Skeletal muscle tissue (tissue), 4 donors: ENCODE results near the gene NPHS1. TPM values are rescaled to one million over a fixed set of nuclear protein-coding genes. Genes with fewer than 3 reads are reported as not detected.
"Not testable (repeated sequence)": the region's sequence is repeated elsewhere in the genome, so short reads cannot be mapped to it uniquely, and the experiment has no call there.

Experiments used
- H3K27ac ChIP-seq: one replicate; pipeline ENCODE4 v1.7.0; 2013; ENCODE audit warnings: mild to moderate bottlenecking, low read depth, low read length, inconsistent platforms
- H3K27me3 ChIP-seq, 3 donors: one replicate each; pipeline ENCODE4 v1.7.0; 2013; ENCODE audit warnings: low read length in 3 of 3; ENCODE audit not compliant: control insufficient read depth in 3 of 3, insufficient read depth in 3 of 3
- H3K36me3 ChIP-seq, 3 donors: one replicate each; pipeline ENCODE4 v1.7.0; 2013; ENCODE audit warnings: low read length in 3 of 3; ENCODE audit not compliant: control insufficient read depth in 3 of 3, insufficient read depth in 3 of 3
- H3K4me1 ChIP-seq, 3 donors: one replicate each; pipeline ENCODE4 v1.7.0; 2013; ENCODE audit warnings: low read length in 3 of 3, mild to moderate bottlenecking in 3 of 3; ENCODE audit not compliant: control insufficient read depth in 3 of 3, insufficient read depth in 3 of 3
- H3K4me3 ChIP-seq, 3 donors: one replicate each; pipeline ENCODE4 v1.7.0; 2013; ENCODE audit warnings: low read length in 3 of 3
- H3K9ac ChIP-seq, 3 donors: one replicate each; pipeline ENCODE4 v1.7.0; 2013; ENCODE audit warnings: low read length in 3 of 3, mild to moderate bottlenecking in 3 of 3, moderate library complexity in 2 of 3, low read depth in 1 of 3
- H3K9me3 ChIP-seq, 3 donors: one replicate each; pipeline ENCODE4 v1.7.0; 2013; ENCODE audit warnings: low read length in 3 of 3; ENCODE audit not compliant: control insufficient read depth in 3 of 3
- total RNA-seq: library from RNA; depleted of rRNA; stranded (reverse); fragments of >200 nt; gene quantifications from one replicate; pipeline ENCODE4 v1.2.3, GENCODE V29; 2014
- donor health status: Osteomylitis.

The NPHS1 gene
- total RNA-seq, 1 donor from 2014 or later: under 0.01 TPM

DNA sequence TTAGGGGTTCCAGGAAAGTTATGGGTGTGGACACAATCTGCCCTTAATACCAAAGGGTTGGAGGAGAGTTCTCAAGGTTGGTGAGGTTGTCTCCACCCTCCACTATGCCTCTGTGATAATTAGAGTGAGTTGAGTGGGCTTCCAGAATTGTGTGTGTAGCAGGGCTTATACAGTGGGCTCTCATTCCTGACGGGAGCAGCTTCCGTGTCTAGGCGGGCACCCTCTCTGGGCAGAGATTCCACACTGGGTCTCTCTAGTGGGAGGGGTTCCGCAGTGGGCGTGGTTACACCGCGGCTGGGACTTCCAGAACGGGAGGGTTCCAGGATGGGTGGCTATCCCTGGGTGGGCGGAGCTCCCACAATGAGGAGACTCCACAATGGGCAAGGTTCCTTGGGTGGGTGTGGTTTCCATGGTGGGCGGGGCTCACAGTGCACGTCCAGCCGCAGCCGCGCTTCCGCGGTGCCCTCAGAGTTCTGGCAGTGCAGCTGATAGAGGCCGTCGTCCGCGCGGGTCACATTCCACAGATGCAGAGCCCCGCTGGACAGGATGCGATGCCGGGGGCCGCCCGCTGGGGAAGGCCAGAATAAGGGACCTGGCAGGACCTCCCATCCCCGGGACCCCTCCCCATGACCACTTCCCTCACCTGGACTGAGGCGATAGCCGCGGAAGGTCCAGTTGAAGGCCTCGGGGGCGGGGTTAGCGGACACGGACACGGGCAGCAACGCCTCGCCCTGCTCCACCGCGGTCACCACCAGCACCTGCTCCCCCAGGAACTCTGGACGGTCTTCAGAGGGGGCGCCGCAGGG, 8.4 kb downstream of the NPHS1 start:
- H3K36me3 ChIP-seq: no peaks in the 10 kb centered on the region
- H3K27me3 ChIP-seq: peaks cover 54 to 65% (median 64%) of the 10 kb centered on the region in 3 donors
- no peak overlapping the region for H3K9ac ChIP-seq

DNA sequence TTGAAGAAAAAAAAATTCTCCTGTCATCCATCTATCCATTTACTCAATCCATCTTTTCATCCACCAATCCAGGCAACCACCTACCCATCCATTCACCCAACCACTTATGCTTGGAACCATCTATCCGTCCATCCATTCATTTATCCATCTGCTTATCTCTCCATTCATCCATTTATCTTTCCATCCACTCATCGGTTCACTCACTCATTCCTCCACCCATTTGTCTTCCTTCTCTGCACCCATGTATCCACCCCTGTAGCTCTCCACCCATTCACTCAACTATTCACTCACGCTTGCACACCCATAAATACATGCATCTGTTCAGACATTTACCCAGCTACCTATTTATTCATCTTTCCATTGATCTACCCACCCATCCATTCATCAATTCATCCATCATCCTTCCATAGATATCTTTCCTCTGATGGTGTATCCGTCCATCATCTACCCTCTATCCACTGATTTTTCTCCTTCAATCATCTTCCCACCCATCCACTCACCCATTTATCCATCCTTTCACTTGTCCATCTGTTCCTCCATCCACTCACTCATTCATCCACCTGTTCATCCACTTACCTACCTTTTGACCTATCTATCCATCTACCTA, 9.5 kb downstream of the NPHS1 start:
- H3K27me3 ChIP-seq: peaks cover 44 to 54% (median 52%) of the 10 kb centered on the region in 3 donors
- H3K4me3 ChIP-seq: no peak overlapping the region
- no peaks in the 10 kb centered on the region for H3K36me3 ChIP-seq
- H3K9me3 ChIP-seq: peaks cover 0 to 5% (median 3%) of the 10 kb centered on the region in 3 donors
- no peak overlapping the region for H3K27ac ChIP-seq
- peaks cover 0 to 6% (median 5%) of the 10 kb centered on the region in 3 donors for H3K4me1 ChIP-seq
- H3K9ac ChIP-seq: no peak overlapping the region

More for the DNA sequence above, 8.4 kb downstream of the NPHS1 start:
- H3K9me3 ChIP-seq: peaks cover 0 to 4% (median 3%) of the 10 kb centered on the region in 3 donors
- no peak overlapping the region for H3K4me3 ChIP-seq
- H3K4me1 ChIP-seq: peaks cover 0 to 6% (median 5%) of the 10 kb centered on the region in 3 donors
- H3K27ac ChIP-seq: no peak overlapping the region

DNA sequence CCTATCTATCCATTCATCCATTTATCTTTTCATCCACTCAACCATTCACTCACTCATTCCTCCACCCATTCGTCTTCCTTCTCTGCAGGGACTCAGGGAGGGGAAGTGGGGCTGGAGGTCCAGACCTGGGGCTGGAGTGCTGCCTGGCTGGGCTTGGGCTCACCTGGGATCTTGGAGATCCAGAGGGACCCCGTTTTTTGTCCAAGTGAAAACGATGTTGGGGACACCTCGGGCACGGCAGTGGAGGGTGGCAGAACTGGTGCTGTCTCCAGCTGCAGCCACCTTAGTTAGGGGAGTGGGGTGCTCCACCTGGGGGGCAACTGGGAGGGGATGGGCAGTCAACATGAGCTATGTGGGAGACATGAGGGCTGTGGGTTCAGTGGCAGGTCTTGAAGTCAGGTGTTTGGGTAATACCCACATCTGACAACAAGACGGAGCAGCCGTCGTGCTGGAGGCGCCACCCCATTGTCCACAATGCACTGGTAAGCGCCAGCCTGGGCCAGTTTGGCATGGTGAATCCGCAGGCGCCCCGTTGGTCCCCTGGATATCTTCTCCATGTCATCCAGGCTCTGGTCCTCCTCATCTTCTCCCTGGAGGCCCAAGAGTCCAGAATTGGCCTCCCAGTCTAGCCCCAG, 10.2 kb downstream of the NPHS1 start:
- Histone ChIP-seq H3K27ac (no peak overlapping the region), H3K27me3 (peaks cover 44 to 51% (median 50%) of the 10 kb centered on the region in 3 donors), H3K36me3 (no peaks in the 10 kb centered on the region), H3K9me3 (peaks cover 0 to 5% (median 3%) of the 10 kb centered on the region in 3 donors), H3K4me3 (no peak overlapping the region), H3K9ac (no peak overlapping the region), H3K4me1 (peaks cover 0 to 6% (median 5%) of the 10 kb centered on the region in 3 donors)

DNA sequence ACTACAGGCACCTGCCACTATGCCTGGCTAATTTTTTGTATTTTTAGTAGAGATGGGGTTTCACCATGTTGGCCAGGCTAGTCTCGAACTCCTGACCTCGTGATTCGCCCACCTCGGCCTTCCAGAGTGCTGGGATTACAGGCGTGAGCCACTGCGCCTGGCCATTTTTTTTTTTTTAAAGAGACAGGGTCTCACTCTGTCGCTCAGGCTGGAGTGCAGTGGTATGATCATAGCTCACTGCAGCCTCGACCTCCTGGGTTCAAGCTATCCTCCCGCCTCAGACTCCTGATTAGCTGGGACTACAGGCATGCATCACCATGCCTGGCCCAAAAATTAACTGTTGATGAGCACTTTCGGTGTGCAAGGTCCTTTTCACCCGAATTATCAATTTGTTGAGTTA, 16.2 kb downstream of the NPHS1 start:
- peaks cover 1 to 19% (median 7%) of the 10 kb centered on the region in 3 donors for H3K27me3 ChIP-seq
- not testable (repeated sequence) for H3K9ac ChIP-seq, H3K4me3 ChIP-seq, H3K36me3 ChIP-seq, H3K9me3 ChIP-seq, H3K27ac ChIP-seq, H3K4me1 ChIP-seq

DNA sequence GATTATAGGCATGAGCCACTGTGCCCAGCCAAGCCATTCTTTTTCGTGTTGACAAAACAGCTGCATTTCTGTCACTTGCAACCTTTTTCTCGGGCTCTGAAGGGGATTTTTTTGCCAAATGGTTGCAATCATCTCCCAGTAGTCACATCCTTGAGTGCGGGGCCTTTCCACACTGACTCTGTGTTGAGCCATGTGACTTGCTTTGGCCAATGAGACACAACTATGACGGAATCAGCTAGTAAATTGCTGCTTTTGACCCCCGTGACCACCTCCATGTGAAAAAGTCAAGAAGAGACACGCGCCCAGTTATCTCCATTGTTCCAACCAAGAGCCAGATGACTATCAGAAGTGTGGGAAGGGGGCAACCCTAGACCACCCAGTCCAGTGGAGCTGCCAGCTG, 18.3 kb downstream of the NPHS1 start:
- Histone ChIP-seq H3K27me3 (peaks cover 6 to 23% (median 7%) of the 10 kb centered on the region in 3 donors), H3K27ac (no peak overlapping the region)

DNA sequence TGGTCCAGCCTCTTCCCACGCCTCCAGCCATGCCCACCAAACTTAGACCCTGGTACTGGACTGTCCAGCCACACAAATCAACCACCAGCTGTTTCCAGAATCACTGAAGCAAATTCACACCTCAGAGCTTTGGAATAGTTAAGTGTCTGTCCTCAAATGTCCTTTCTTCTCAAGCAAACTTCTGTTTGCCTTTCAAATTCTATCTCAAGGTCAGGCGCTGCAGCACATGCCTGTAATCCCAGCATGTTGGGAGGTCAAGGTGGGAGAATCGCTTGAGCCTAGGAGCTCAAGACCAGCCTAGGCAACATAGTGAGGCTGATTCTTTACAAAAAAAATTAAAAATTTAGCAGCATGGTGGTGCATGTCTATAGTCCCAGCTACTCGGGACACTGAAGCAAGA, 20.2 kb downstream of the NPHS1 start:
- Histone ChIP-seq H3K27ac (no peak overlapping the region), H3K27me3 (peaks cover 6 to 23% (median 7%) of the 10 kb centered on the region in 3 donors), H3K9me3 (peaks cover 0 to 3% (median 0%) of the 10 kb centered on the region in 3 donors), H3K9ac (no peak overlapping the region), H3K4me3 (no peak overlapping the region), H3K4me1 (no peaks in the 10 kb centered on the region), H3K36me3 (no peaks in the 10 kb centered on the region)

More for the DNA sequence above, 18.3 kb downstream of the NPHS1 start:
- H3K9ac ChIP-seq: no peak overlapping the region
- peaks cover 0 to 4% (median under 1%) of the 10 kb centered on the region in 3 donors for H3K9me3 ChIP-seq
- no peak overlapping the region for H3K4me3 ChIP-seq
- H3K4me1 ChIP-seq: no peaks in the 10 kb centered on the region
- no peaks in the 10 kb centered on the region for H3K36me3 ChIP-seq

DNA sequence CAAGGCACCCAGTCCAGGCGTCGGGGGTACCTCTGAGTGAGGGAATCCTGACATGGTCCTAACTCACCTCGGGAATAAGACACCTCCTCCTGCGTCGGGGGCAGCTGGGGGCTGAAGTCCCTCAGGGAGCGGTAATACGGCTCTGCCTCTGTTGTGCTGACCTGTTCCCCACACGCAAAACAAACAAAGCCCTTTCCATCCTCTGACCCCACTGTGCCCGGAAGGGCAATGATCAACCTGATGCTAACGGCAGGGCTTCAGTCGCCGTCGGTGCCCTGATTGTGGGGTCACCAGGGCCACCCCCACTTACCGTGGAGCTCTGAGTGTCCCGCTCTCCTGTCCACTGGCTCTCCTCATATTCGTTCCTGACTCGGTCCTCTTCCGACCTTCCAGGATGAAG, 21.3 kb downstream of the NPHS1 start:
- Histone ChIP-seq H3K27me3 (peaks cover 6 to 26% (median 11%) of the 10 kb centered on the region in 3 donors), H3K4me1 (no peaks in the 10 kb centered on the region), H3K9ac (no peak overlapping the region), H3K36me3 (no peaks in the 10 kb centered on the region), H3K4me3 (no peak overlapping the region), H3K27ac (no peak overlapping the region), H3K9me3 (peaks cover 0 to 3% (median 0%) of the 10 kb centered on the region in 3 donors)

DNA sequence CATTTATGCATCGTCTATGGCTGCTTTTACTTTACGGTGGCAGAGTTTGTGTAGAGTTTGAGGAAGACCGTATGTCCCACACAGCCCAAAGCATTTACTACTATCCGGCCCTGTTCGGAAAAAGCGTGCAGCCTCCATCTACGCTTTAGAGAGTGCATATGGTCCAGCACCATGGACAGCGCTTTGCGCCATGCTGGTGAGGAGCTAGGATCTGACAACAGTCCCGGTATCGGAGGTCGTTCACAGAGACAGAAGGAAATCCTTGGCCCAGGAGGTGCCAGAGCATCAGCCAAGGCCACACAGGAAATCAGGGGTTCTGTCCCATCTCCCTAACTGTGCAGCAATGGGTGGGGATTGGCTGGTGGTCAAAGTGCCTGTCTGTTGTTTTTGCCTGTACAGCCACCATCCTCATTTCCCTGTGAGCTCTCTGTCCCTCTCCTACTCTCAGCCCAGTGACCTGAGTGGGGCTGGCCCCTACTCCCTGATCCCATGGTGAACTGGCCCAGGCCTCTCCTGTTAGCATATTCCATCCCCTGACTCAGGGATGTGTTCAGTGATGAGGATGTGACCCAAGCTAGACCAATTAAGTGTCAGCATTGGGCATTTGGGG, 23.5 kb downstream of the NPHS1 start:
- Histone ChIP-seq H3K9me3 (peaks cover 0 to 3% (median 0%) of the 10 kb centered on the region in 3 donors), H3K4me1 (no peaks in the 10 kb centered on the region), H3K27ac (no peak overlapping the region), H3K27me3 (peaks cover 6 to 26% (median 9%) of the 10 kb centered on the region in 3 donors), H3K36me3 (no peaks in the 10 kb centered on the region), H3K4me3 (no peak overlapping the region), H3K9ac (no peak overlapping the region)

DNA sequence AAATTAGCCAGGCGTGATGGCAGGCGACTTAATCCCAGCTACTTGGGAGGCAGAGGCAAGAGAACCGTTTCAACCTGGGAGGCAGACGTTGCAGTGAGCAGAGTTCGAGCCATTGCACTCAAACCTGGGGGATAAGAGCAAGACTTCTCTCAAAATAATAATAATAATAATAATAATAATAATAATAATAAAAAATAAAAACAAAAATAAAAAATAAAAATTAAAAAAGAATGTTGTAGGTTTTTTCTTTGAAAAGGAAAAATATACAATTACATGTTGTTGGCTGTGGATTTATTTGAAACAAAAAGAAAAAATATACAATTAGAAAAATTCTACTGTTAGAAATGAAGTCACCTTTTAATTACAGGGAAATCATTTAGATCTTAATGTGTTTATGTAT, 28.2 kb downstream of the NPHS1 start:
- no peak overlapping the region for H3K27ac ChIP-seq
- H3K9me3 ChIP-seq: no peaks in the 10 kb centered on the region
- H3K4me1 ChIP-seq: no peaks in the 10 kb centered on the region
- no peak overlapping the region for H3K9ac ChIP-seq
- H3K27me3 ChIP-seq: peaks cover 2 to 12% (median 7%) of the 10 kb centered on the region in 3 donors
- no peaks in the 10 kb centered on the region for H3K36me3 ChIP-seq
- no peak overlapping the region for H3K4me3 ChIP-seq
